SK-N-SH (cell line): Measurements from ENCODE around the gene IL18R1. TPM values are rescaled to one million over a fixed set of nuclear protein-coding genes. Genes with fewer than 3 reads are reported as not detected.

Experiments
- CTCF ChIA-PET: fragments of 300-600, 350-600 bp; formaldehyde crosslinking; extraction: SDS; loops from one replicate; lab custom pipeline; 2021; lab: Yijun Ruan, JAX
- POLR2A ChIA-PET: fragments of 350-600 bp; sonication (Branson Sonifier 250); formaldehyde crosslinking; extraction: SDS; loops from one replicate; lab custom pipeline; 2020; ENCODE audit warnings: antibody characterized with exemption, inconsistent platforms; lab: Yijun Ruan, JAX
- DNase-seq: peaks from one replicate; pipeline ENCODE4 v3.0.0; 2012
- H2AFZ ChIP-seq: fragments of 200-600 bp; sonication (generic); 2 replicates; pipeline ENCODE4 v1.8.1; 2016; ENCODE audit warnings: antibody characterized with exemption, mild to moderate bottlenecking, low read depth
- H3F3A ChIP-seq: fragments of 200-600 bp; sonication (generic); replicated peaks from 2 replicates; pipeline ENCODE3; 2016; ENCODE audit warnings: antibody characterized with exemption, mild to moderate bottlenecking; ENCODE audit not compliant: insufficient read depth
- H3K27ac ChIP-seq, 2 experiments: fragments of 200-500 bp in 1 of 2; fragments of 200-600 bp in 1 of 2; sonication (Bioruptor generic) in 1 of 2; sonication (generic), shearing (Covaris generic) in 1 of 2; 2 replicates each; pipeline versions ENCODE4 v1.5.1 to v1.6.1; 2014 to 2016; ENCODE audit warnings: low read depth in 2 of 2, inconsistent platforms in 1 of 2, low read length in 1 of 2, mild to moderate bottlenecking in 1 of 2, mixed read lengths in 1 of 2
- H3K27me3 ChIP-seq: fragments of 200-600 bp; sonication (generic), shearing (Covaris generic); 2 replicates; pipeline ENCODE4 v1.6.1; 2016; ENCODE audit warnings: mixed run types; ENCODE audit not compliant: insufficient read depth
- H3K36me3 ChIP-seq, 2 experiments: fragments of 200-500 bp in 1 of 2; fragments of 200-600 bp in 1 of 2; sonication (Bioruptor generic) in 1 of 2; sonication (generic) in 1 of 2; replicated peaks in 1 of 2; 2 replicates each; pipeline versions ENCODE3 to v1.5.1; 2014 to 2016; ENCODE audit warnings: low read length in 1 of 2, mild to moderate bottlenecking in 1 of 2; ENCODE audit not compliant: insufficient read depth in 2 of 2, control insufficient read depth in 1 of 2
- H3K4me1 ChIP-seq, 2 experiments: fragments of 200-500 bp in 1 of 2; fragments of 200-600 bp in 1 of 2; sonication (Bioruptor generic) in 1 of 2; sonication (generic), shearing (Covaris generic) in 1 of 2; 2 replicates each; pipeline versions ENCODE4 v1.5.1 to v1.6.1; 2014 to 2016; ENCODE audit warnings: low read depth in 1 of 2, low read length in 1 of 2, mixed run types in 1 of 2; ENCODE audit not compliant: insufficient read depth in 2 of 2, control insufficient read depth in 1 of 2
- H3K4me2 ChIP-seq: fragments of 200-600 bp; sonication (generic), shearing (Covaris generic); 2 replicates; pipeline ENCODE4 v1.6.1; 2017; ENCODE audit warnings: mixed run types
- H3K4me3 ChIP-seq, 2 experiments: fragments of 200-500 bp in 1 of 2; fragments of 200-600 bp in 1 of 2; sonication (Bioruptor generic) in 1 of 2; sonication (generic), shearing (Covaris generic) in 1 of 2; 2 replicates each; pipeline versions ENCODE4 v1.5.1 to v1.8.1; 2014 to 2016; ENCODE audit warnings: low read depth in 2 of 2, inconsistent platforms in 1 of 2, low read length in 1 of 2, mild to moderate bottlenecking in 1 of 2, mixed read lengths in 1 of 2, moderate library complexity in 1 of 2
- H3K79me2 ChIP-seq: fragments of 200-600 bp; sonication (generic); 2 replicates; pipeline ENCODE4 v1.8.1; 2017; ENCODE audit warnings: mild to moderate bottlenecking; ENCODE audit not compliant: insufficient read depth
- H3K9ac ChIP-seq: fragments of 200-600 bp; sonication (generic); 2 replicates; pipeline ENCODE4 v1.6.1; 2017; ENCODE audit warnings: mixed run types
- H3K9me2 ChIP-seq: fragments of 200-600 bp; sonication (generic); 2 replicates; pipeline ENCODE4 v1.6.1; 2017; ENCODE audit warnings: mixed run types
- H3K9me3 ChIP-seq: fragments of 200-600 bp; sonication (generic); 2 replicates; pipeline ENCODE4 v1.6.1; 2017; ENCODE audit warnings: mixed run types, mild to moderate bottlenecking, moderate library complexity
- H4K20me1 ChIP-seq: fragments of 200-600 bp; sonication (generic); 2 replicates; pipeline ENCODE4 v1.6.1; 2017; ENCODE audit warnings: mild to moderate bottlenecking, mixed run types; ENCODE audit not compliant: insufficient read depth
- CHD2 ChIP-seq: fragments of 150-350 bp; IDR thresholded peaks from 2 replicates; pipeline ENCODE4 v1.6.1; 2018; ENCODE audit warnings: low read length; ENCODE audit not compliant: partially characterized antibody
- FOXJ3 ChIP-seq: sonication (generic); formaldehyde crosslinking; IDR thresholded peaks from 2 replicates; pipeline ENCODE4 v1.5.1; 2020; ENCODE audit warnings: mild to moderate bottlenecking, missing genetic modification reagents
- MXI1 ChIP-seq: IDR thresholded peaks from 2 replicates; pipeline ENCODE4 v1.6.1; 2012; ENCODE audit warnings: mild to moderate bottlenecking, low read depth, low read length, improper control_type of control experiment
- SIN3A ChIP-seq: IDR thresholded peaks from 2 replicates; pipeline ENCODE4 v1.6.1; 2012; ENCODE audit warnings: low read depth, mild to moderate bottlenecking, low read length, moderate library complexity, borderline replicate concordance
- SMC3 ChIP-seq: IDR thresholded peaks from 2 replicates; pipeline ENCODE4 v1.6.1; 2012; ENCODE audit warnings: low read depth, low read length, improper control_type of control experiment
- TCF12 ChIP-seq: IDR thresholded peaks from 2 replicates; pipeline ENCODE4 v1.4.0; 2012
- TEAD4 ChIP-seq: IDR thresholded peaks from 2 replicates; pipeline ENCODE4 v1.4.0; 2012; ENCODE audit warnings: mild to moderate bottlenecking, borderline replicate concordance; ENCODE audit not compliant: insufficient read depth
- YY1 ChIP-seq: IDR thresholded peaks from 2 replicates; pipeline ENCODE4 v1.4.0; 2012; ENCODE audit warnings: low read depth, mild to moderate bottlenecking
- whole genome bisulfite sequencing: methylation state at CpG from one replicate; pipeline ENCODE4 v1.1.6; 2017; ENCODE audit warnings: low lambda C conversion rate; 5-methylcytosine and 5-hydroxymethylcytosine counted together
- polyA plus RNA-seq, 3 experiments: library from polyadenylated mRNA; depleted of rRNA; stranded (reverse); fragments of >200 nt; gene quantifications; 2 replicates each; pipeline ENCODE4 v1.2.3, GENCODE V29; 2012
- TF ChIP-seq, protein P1 (sequence below): fragments of 150-350 bp; IDR thresholded peaks from 2 replicates; pipeline ENCODE4 v1.6.1; 2016; ENCODE audit warnings: mild to moderate bottlenecking, low read depth, low read length
- TF ChIP-seq, protein P2 (sequence below): fragments of 200-600 bp; sonication (generic); IDR thresholded peaks from 2 replicates; pipeline ENCODE4 v1.6.1; 2017; ENCODE audit warnings: antibody characterized with exemption, mild to moderate bottlenecking, moderate library complexity
- TF ChIP-seq, protein P3 (sequence below): IDR thresholded peaks from 2 replicates; pipeline ENCODE4 v1.4.0; 2012; ENCODE audit warnings: low read depth
- TF ChIP-seq, protein P4 (sequence below): IDR thresholded peaks from 2 replicates; pipeline ENCODE4 v1.6.1; 2012; ENCODE audit warnings: mild to moderate bottlenecking, low read depth, low read length, moderate library complexity

IL18R1 gene
- polyA plus RNA-seq, 1 of the 3 experiments (the other 2 are of a cell fraction), result not detected

DNA sequence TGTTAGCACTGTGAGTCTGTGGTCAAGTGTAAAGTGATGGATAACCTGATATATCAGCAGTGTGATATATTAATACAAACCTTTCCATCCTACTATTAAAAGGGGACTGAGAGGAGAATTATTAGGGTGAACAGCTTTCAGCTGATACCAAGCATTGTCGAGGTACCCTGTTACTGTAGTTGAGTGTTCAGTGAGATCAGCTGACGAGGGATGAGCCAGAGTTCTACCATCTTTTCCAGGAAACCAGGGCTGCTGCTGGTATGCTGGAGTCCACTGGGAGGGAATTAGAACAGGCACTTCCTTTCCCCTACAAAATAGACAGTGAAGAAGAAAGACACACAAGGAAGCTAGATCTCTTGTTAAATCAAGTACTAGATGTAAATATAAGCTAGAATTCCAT is 67.8 kb downstream of the IL18R1 start:
- Histone ChIP-seq H3K4me1 (no peaks in the 10 kb centered on the region), H3K9ac (no peak overlapping the region), H3K79me2 (no peaks in the 10 kb centered on the region), H3K9me3 (no peaks in the 10 kb centered on the region), H3K4me3 (no peak overlapping the region), H3K9me2 (no peaks in the 10 kb centered on the region; the same call in 1 of the 2 replicates), H3F3A (no peaks in the 10 kb centered on the region), H3K27ac (no peak overlapping the region), H2AFZ (no peak overlapping the region), H4K20me1 (no peaks in the 10 kb centered on the region), H3K27me3 (peaks cover 7% of the 10 kb centered on the region; the same call in 1 of the 2 replicates), H3K4me2 (no peak overlapping the region), H3K36me3 (no peaks in the 10 kb centered on the region)
- no peak for DNase-seq
- ChIA-PET POLR2A (no interaction called here), CTCF (interaction anchor here (1.4 kb wide), 1 partner anchor 49 kb away, joined by 4 read pairs; the partner anchor contains the start of gene SLC9A4)
- WGBS, result 0% methylated on average over 2 of the region's 2 CpGs
- TF ChIP-seq TCF12, result no peak
- TF ChIP-seq, protein P1, sequence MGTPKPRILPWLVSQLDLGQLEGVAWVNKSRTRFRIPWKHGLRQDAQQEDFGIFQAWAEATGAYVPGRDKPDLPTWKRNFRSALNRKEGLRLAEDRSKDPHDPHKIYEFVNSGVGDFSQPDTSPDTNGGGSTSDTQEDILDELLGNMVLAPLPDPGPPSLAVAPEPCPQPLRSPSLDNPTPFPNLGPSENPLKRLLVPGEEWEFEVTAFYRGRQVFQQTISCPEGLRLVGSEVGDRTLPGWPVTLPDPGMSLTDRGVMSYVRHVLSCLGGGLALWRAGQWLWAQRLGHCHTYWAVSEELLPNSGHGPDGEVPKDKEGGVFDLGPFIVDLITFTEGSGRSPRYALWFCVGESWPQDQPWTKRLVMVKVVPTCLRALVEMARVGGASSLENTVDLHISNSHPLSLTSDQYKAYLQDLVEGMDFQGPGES, result no peak
- TF ChIP-seq, protein P2, sequence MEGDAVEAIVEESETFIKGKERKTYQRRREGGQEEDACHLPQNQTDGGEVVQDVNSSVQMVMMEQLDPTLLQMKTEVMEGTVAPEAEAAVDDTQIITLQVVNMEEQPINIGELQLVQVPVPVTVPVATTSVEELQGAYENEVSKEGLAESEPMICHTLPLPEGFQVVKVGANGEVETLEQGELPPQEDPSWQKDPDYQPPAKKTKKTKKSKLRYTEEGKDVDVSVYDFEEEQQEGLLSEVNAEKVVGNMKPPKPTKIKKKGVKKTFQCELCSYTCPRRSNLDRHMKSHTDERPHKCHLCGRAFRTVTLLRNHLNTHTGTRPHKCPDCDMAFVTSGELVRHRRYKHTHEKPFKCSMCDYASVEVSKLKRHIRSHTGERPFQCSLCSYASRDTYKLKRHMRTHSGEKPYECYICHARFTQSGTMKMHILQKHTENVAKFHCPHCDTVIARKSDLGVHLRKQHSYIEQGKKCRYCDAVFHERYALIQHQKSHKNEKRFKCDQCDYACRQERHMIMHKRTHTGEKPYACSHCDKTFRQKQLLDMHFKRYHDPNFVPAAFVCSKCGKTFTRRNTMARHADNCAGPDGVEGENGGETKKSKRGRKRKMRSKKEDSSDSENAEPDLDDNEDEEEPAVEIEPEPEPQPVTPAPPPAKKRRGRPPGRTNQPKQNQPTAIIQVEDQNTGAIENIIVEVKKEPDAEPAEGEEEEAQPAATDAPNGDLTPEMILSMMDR, result no peak

DNA sequence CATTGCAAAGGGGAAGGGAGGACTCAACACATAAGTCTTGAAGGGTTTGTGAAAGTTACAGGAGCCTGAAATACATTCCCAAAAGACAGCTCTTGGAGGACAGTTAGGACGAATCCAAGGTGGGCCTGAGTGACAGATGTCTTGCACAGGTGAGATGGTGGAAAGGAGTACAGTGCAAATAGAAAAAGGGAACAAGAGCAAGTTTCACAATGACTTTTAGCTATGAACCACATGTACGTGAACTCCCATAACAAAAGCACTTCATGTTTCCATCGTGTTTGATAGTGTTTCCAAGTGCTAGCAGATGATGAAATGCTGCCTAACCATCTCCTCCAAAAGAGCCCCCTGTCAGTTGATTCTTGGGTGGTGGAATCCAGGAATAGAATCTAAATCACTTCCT is 69.2 kb downstream of the IL18R1 start:
- no peak overlapping the region for H2AFZ ChIP-seq
- DNase-seq, result no peak
- no peak for TF ChIP-seq FOXJ3 (CRISPR knock-in tag)
- no peak for TF ChIP-seq YY1
- no peak for TF ChIP-seq TCF12
- no peak for TF ChIP-seq CHD2
- peaks cover 6% of the 10 kb centered on the region; the same call in 1 of the 2 replicates for H3K27me3 ChIP-seq
- H3K4me1 ChIP-seq, result no peaks in the 10 kb centered on the region
- H3K27ac ChIP-seq, result no peak overlapping the region
- H3K9me2 ChIP-seq, result no peaks in the 10 kb centered on the region; the same call in 1 of the 2 replicates
- ChIA-PET CTCF (no interaction called here), POLR2A (no interaction called here)
- WGBS, result 0% methylated on average over 3 of the region's 3 CpGs
- no peak overlapping the region for H3K4me3 ChIP-seq
- no peak overlapping the region for H3K4me2 ChIP-seq
- H3K36me3 ChIP-seq, result no peaks in the 10 kb centered on the region
- H4K20me1 ChIP-seq, result no peaks in the 10 kb centered on the region
- no peak overlapping the region for H3K9ac ChIP-seq
- no peaks in the 10 kb centered on the region for H3F3A ChIP-seq
- H3K79me2 ChIP-seq, result no peaks in the 10 kb centered on the region
- H3K9me3 ChIP-seq, result no peaks in the 10 kb centered on the region

DNA sequence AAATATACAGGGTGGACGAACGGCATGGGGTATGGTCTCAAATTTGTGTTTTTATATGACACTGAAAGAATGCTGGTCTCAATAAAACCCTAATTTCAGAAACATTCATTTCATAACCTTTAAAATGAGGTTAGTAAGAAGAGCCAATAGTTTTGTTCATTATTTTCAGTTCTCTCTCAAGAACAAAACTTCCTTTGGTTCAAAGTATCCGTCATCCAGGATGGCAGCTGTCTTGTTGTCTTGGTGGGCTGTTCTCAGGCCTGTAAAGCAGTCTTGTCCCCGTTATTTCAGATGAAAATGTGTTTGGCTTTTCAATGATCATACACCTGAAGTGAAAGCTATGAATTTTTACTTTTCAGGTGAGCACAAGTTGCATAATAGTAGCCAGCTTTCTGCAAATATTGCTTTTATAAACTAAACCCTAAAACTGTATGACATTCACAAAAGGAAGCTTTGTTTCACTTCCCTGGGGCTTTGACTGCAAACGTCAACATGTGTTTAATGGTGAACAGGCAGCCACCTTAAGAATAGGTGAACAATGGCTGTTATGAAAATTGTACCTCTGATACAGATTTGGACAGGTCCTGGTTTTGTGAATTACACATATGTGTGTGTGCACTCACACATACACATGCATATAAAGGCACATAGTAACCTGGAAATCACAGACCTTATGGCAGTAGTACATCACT is 70.0 kb downstream of the IL18R1 start:
- no peak overlapping the region for H3K4me3 ChIP-seq
- H3K79me2 ChIP-seq, result no peaks in the 10 kb centered on the region
- H4K20me1 ChIP-seq, result no peaks in the 10 kb centered on the region
- no peak for DNase-seq
- WGBS, result 3% methylated on average over 5 of the region's 5 CpGs
- H3K36me3 ChIP-seq, result no peaks in the 10 kb centered on the region
- H3K9me3 ChIP-seq, result no peaks in the 10 kb centered on the region
- no peaks in the 10 kb centered on the region for H3F3A ChIP-seq
- POLR2A ChIA-PET, result no interaction called here
- no peak overlapping the region for H3K4me2 ChIP-seq
- H3K27me3 ChIP-seq, result no peaks in the 10 kb centered on the region; the same call in 1 of the 2 replicates
- no peaks in the 10 kb centered on the region for H3K4me1 ChIP-seq
- H3K27ac ChIP-seq, result no peak overlapping the region
- no peaks in the 10 kb centered on the region; the same call in 1 of the 2 replicates for H3K9me2 ChIP-seq
- CTCF ChIA-PET, result no interaction called here
- no peak overlapping the region for H3K9ac ChIP-seq
- no peak overlapping the region for H2AFZ ChIP-seq
- TF ChIP-seq, protein P1, result no peak
- TF ChIP-seq, protein P3, sequence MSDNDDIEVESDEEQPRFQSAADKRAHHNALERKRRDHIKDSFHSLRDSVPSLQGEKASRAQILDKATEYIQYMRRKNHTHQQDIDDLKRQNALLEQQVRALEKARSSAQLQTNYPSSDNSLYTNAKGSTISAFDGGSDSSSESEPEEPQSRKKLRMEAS, result no peak
- no peak for TF ChIP-seq SMC3
- TF ChIP-seq, protein P4, sequence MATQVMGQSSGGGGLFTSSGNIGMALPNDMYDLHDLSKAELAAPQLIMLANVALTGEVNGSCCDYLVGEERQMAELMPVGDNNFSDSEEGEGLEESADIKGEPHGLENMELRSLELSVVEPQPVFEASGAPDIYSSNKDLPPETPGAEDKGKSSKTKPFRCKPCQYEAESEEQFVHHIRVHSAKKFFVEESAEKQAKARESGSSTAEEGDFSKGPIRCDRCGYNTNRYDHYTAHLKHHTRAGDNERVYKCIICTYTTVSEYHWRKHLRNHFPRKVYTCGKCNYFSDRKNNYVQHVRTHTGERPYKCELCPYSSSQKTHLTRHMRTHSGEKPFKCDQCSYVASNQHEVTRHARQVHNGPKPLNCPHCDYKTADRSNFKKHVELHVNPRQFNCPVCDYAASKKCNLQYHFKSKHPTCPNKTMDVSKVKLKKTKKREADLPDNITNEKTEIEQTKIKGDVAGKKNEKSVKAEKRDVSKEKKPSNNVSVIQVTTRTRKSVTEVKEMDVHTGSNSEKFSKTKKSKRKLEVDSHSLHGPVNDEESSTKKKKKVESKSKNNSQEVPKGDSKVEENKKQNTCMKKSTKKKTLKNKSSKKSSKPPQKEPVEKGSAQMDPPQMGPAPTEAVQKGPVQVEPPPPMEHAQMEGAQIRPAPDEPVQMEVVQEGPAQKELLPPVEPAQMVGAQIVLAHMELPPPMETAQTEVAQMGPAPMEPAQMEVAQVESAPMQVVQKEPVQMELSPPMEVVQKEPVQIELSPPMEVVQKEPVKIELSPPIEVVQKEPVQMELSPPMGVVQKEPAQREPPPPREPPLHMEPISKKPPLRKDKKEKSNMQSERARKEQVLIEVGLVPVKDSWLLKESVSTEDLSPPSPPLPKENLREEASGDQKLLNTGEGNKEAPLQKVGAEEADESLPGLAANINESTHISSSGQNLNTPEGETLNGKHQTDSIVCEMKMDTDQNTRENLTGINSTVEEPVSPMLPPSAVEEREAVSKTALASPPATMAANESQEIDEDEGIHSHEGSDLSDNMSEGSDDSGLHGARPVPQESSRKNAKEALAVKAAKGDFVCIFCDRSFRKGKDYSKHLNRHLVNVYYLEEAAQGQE, result no peak
- no peak for TF ChIP-seq MXI1
- no peak for TF ChIP-seq TEAD4
- no peak for TF ChIP-seq SIN3A
